Osteoblast (primary cell): Measurements from ENCODE around the gene TACR1. TPM values are rescaled to one million over a fixed set of nuclear protein-coding genes. Genes with fewer than 3 reads are reported as not detected.

Experiments used
- DNase-seq: peaks from one replicate; pipeline ENCODE4 v3.0.0; 2011; ENCODE audit warnings: low spot score, mixed read lengths; ENCODE audit not compliant: insufficient read length; ENCODE audit errors: missing footprints
- H2AFZ ChIP-seq: 2 replicates; pipeline ENCODE4 v1.6.0; 2011; ENCODE audit warnings: mild to moderate bottlenecking, low read length
- H3K27ac ChIP-seq: 2 replicates; pipeline ENCODE4 v1.5.1; 2011; ENCODE audit warnings: mild to moderate bottlenecking, low read depth, low read length, moderate library complexity
- H3K27me3 ChIP-seq: 2 replicates; pipeline ENCODE4 v1.6.0; 2012; ENCODE audit warnings: mild to moderate bottlenecking, control low read depth, inconsistent platforms, low read length, moderate library complexity; ENCODE audit not compliant: insufficient read depth
- H3K36me3 ChIP-seq: 2 replicates; pipeline ENCODE4 v1.5.1; 2011; ENCODE audit warnings: mild to moderate bottlenecking, low read length, control low read depth, moderate library complexity; ENCODE audit not compliant: insufficient read depth
- H3K4me1 ChIP-seq: 2 replicates; pipeline ENCODE4 v1.5.1; 2011; ENCODE audit warnings: mild to moderate bottlenecking, low read length, control low read depth, moderate library complexity; ENCODE audit not compliant: insufficient read depth
- H3K4me2 ChIP-seq: 2 replicates; pipeline ENCODE4 v1.6.0; 2011; ENCODE audit warnings: mild to moderate bottlenecking, low read length; ENCODE audit not compliant: insufficient read depth
- H3K4me3 ChIP-seq: fragments of 200-600 bp; sonication (generic); 3 replicates; pipeline ENCODE4 v1.5.1; 2012; ENCODE audit warnings: mild to moderate bottlenecking, low read length, inconsistent platforms; ENCODE audit not compliant: insufficient read depth
- H3K79me2 ChIP-seq: 2 replicates; pipeline ENCODE4 v1.6.0; 2012; ENCODE audit warnings: mild to moderate bottlenecking, low read length, control low read depth, inconsistent platforms; ENCODE audit not compliant: insufficient read depth
- H3K9me3 ChIP-seq: 2 replicates; pipeline ENCODE4 v1.5.1; 2011; ENCODE audit warnings: low read depth, low read length, control low read depth
- H4K20me1 ChIP-seq: 2 replicates; pipeline ENCODE4 v1.6.0; 2012; ENCODE audit warnings: mild to moderate bottlenecking, low read length, control low read depth; ENCODE audit not compliant: insufficient read depth
- total RNA-seq: library from RNA; depleted of rRNA; stranded (reverse); fragments of >200 nt; gene quantifications from 2 replicates; pipeline ENCODE4 v1.2.3, GENCODE V29; 2012
- TF ChIP-seq, protein P1 (sequence below): IDR thresholded peaks from 2 replicates; pipeline ENCODE4 v1.5.1; 2011; ENCODE audit warnings: mild to moderate bottlenecking, low read depth, low read length, moderate library complexity; ENCODE audit errors: extremely low read depth

TACR1 gene
- total RNA-seq, 1 donor, result under 0.01 TPM

DNA sequence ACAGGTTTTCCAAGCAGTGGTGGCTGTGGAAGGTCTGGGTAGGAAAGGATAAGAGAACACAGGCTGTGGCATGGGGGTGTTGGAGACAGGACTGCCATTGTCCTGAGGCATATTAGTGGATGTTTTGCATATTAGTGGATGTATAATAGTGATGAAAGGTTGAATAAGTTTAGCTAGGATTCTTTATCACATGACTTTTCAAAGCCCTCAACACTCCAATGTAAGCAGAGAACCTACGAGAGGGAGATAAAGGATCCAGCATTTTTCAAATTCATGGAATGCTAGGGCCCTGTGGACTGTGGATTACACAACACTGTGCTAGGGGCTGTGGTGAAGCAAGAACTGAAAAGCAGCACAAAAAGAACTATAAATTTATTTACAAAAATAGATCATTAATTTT lies 177.6 kb downstream of the TACR1 start:
- Histone ChIP-seq H3K79me2 (no peaks in the 10 kb centered on the region), H3K4me2 (peak overlapping the region; percentile 29), H3K27me3 (no peaks in the 10 kb centered on the region), H4K20me1 (no peaks in the 10 kb centered on the region), H3K9me3 (no peaks in the 10 kb centered on the region), H3K36me3 (no peaks in the 10 kb centered on the region), H3K27ac (peak overlapping the region; percentile 6), H2AFZ (peak overlapping the region; percentile 4), H3K4me3 (no peak overlapping the region), H3K4me1 (peaks cover 18% of the 10 kb centered on the region)
- DNase-seq, result no peak
- TF ChIP-seq, protein P1, sequence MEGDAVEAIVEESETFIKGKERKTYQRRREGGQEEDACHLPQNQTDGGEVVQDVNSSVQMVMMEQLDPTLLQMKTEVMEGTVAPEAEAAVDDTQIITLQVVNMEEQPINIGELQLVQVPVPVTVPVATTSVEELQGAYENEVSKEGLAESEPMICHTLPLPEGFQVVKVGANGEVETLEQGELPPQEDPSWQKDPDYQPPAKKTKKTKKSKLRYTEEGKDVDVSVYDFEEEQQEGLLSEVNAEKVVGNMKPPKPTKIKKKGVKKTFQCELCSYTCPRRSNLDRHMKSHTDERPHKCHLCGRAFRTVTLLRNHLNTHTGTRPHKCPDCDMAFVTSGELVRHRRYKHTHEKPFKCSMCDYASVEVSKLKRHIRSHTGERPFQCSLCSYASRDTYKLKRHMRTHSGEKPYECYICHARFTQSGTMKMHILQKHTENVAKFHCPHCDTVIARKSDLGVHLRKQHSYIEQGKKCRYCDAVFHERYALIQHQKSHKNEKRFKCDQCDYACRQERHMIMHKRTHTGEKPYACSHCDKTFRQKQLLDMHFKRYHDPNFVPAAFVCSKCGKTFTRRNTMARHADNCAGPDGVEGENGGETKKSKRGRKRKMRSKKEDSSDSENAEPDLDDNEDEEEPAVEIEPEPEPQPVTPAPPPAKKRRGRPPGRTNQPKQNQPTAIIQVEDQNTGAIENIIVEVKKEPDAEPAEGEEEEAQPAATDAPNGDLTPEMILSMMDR, result no peak

DNA sequence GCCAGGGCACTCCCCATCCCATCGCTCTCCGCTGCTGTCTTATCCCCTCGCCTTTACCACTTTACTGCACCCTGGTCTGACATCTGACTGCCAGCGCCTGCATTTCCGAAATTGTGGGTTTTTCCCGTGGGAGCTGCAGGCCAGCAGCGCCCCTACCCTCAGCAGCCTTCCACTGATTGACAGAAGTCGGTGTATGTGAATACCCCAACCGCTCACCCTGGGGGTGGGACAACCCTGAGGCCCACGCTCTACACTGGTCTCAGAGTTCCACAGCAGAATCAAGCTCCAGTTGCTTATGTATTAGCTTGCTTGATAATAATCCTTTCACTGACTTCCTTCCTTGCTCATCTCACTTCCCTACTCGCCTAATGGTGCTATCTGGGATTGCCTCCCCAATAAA lies 178.8 kb downstream of the TACR1 start:
- no peak for DNase-seq
- Histone ChIP-seq H3K36me3 (no peaks in the 10 kb centered on the region), H3K4me3 (no peak overlapping the region), H2AFZ (no peak overlapping the region), H3K4me1 (peaks cover 16% of the 10 kb centered on the region), H3K9me3 (no peaks in the 10 kb centered on the region), H3K79me2 (no peaks in the 10 kb centered on the region), H3K27ac (no peak overlapping the region), H3K27me3 (no peaks in the 10 kb centered on the region), H3K4me2 (no peak overlapping the region), H4K20me1 (no peaks in the 10 kb centered on the region)
- TF ChIP-seq, protein P1, result no peak

DNA sequence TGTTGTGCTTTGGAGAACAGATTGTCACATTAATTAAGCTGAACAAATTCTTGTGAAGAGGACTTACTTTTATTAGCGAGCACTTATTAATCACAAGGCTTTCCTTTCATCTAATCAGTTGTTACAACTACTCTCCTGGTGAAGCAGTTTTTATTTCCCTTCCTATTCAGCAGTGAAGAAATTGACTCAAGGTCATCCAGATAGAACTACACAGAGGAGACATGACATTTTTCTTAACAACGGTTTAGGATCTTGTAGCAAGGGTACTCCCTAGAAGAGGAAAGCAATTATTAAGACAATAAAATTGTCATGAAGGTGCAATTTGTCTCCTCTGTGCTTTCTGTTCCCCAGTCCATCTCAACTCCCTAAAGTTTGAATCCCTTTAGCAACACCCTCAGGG lies 179.5 kb downstream of the TACR1 start:
- H3K36me3 ChIP-seq, result no peaks in the 10 kb centered on the region
- no peaks in the 10 kb centered on the region for H3K27me3 ChIP-seq
- no peak overlapping the region for H3K27ac ChIP-seq
- no peaks in the 10 kb centered on the region for H3K79me2 ChIP-seq
- no peak overlapping the region for H3K4me3 ChIP-seq
- no peak overlapping the region for H2AFZ ChIP-seq
- TF ChIP-seq, protein P1, result no peak
- H3K4me1 ChIP-seq, result peaks cover 16% of the 10 kb centered on the region
- DNase-seq, result no peak
- H3K9me3 ChIP-seq, result no peaks in the 10 kb centered on the region
- H4K20me1 ChIP-seq, result no peaks in the 10 kb centered on the region
- H3K4me2 ChIP-seq, result no peak overlapping the region

DNA sequence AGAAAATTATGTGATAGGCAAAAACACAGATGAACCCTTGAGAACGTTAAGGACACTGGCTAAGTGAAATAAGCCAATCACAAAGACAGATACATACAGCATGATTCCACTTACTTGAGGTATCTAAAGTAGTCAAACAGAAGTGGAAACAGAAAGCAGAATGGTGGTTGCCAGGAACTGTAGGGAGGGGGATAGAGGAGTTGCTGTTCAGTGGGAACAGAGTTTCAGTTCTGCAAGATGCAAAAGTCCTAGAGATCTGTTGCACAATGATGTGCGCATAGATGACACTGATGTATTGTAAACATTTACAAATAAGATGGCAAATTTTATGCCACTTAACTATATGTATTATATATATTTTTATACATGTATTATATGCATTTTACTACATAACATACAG lies 181.2 kb downstream of the TACR1 start:
- Histone ChIP-seq H3K36me3 (no peaks in the 10 kb centered on the region), H4K20me1 (no peaks in the 10 kb centered on the region), H3K4me2 (no peak overlapping the region), H3K79me2 (no peaks in the 10 kb centered on the region), H3K27ac (no peak overlapping the region), H2AFZ (no peak overlapping the region), H3K4me3 (no peak overlapping the region), H3K27me3 (no peaks in the 10 kb centered on the region), H3K9me3 (no peaks in the 10 kb centered on the region), H3K4me1 (peaks cover 16% of the 10 kb centered on the region)
- no peak for DNase-seq
- TF ChIP-seq, protein P1, result no peak
